Keratinocyte (primary cell): ENCODE results near the gene HIVEP1.

Experiments used
- CTCF ChIP-seq, 3 experiments: IDR thresholded peaks in 1 of 3; conservative IDR thresholded peaks in 1 of 3; optimal IDR thresholded peaks in 1 of 3; 2 replicates in 2 of 3; 3 replicates in 1 of 3; pipeline versions ENCODE3 to v1.5.1; 2011; ENCODE audit warnings: low read length in 3 of 3, mild to moderate bottlenecking in 3 of 3, moderate library complexity in 2 of 3, control low read depth in 1 of 3, inconsistent platforms in 1 of 3; ENCODE audit not compliant: insufficient read depth in 2 of 3; ENCODE audit errors: extremely low read depth in 1 of 3
- EZH2 ChIP-seq: IDR thresholded peaks from one replicate; pipeline ENCODE4 v1.6.1; 2012; ENCODE audit warnings: inconsistent platforms, mild to moderate bottlenecking, low read length, moderate library complexity

GRCh38 chr6:12065321-12066140 lies 53.4 kb downstream of the HIVEP1 start:
- TF ChIP-seq CTCF (optimal IDR thresholded peaks at IDR 0.05 in 1 of 3, IDR thresholded peaks at IDR 0.05 in 1 of 3, conservative IDR thresholded peaks at IDR 0.05 in 1 of 3; ENCODE audit: extremely low read depth in 1 of 3, insufficient read depth in 2 of 3, low read length in 3 of 3) (no peak), EZH2 (no peak)
